Upper lobe of left lung (tissue), 4 donors: Measurements from ENCODE around the gene TLE3.

ENCODE experiments used
- EP300 ChIP-seq, 4 donors: sonication (generic); formaldehyde crosslinking; IDR thresholded peaks; one replicate each; pipeline ENCODE4 v1.5.1; 2017; ENCODE audit warnings: antibody characterized with exemption in 4 of 4, control low read depth in 2 of 4
- POLR2A ChIP-seq, 4 donors: fragments of 450-650 bp; IDR thresholded peaks; one replicate each; pipeline ENCODE4 v1.5.1; 2016 to 2017; ENCODE audit warnings: antibody characterized with exemption in 4 of 4, mild to moderate bottlenecking in 2 of 4
- POLR2AphosphoS5 ChIP-seq, 2 donors: sonication (generic); formaldehyde crosslinking; IDR thresholded peaks; one replicate each; pipeline ENCODE4 v1.5.1; 2017; ENCODE audit warnings: antibody characterized with exemption in 2 of 2
- TF ChIP-seq, protein P1 (sequence below), 6 experiments: fragments of 450-650 bp in 4 of 6; fragments of 200-600 bp in 2 of 6; sonication (generic) in 2 of 6; IDR thresholded peaks; one replicate each; pipeline ENCODE4 v1.5.1; 2016 to 2019; ENCODE audit warnings: antibody characterized with exemption in 6 of 6

DNA sequence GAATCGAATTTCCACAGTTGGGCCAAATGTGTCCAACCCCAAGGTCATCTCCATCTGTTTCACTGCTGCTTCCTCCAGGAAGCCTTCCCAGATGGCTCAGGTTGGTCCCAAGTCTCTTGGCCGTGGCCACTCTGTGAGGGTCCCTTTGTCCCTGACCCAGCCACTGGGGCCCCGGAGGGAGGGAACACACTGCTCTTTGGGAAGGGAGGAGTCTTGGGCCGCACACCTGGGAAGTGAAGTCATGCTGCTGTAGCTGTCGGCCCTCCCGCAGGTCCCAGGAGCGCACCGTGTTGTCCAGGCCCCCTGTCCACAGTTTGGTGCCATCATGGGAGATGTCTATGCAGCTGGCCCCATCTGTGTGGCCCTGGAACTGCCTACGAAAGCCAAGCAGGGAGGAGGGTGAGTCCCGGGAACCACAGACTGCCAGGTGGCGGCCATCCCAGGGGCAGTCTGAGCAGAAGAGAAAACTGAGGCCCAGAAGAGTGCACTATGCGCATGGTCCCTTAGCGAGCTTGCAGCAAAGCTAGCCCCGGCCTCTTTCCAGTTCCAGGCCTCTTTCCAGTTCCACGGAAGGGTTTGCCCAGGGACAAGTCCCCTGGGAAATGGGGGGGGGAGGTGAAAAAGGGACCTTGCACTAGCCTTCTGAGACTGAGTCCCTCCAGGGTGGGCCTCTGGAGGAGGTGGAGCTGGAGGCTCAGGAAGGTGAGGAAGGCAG, 44.6 kb downstream of the TLE3 start:
- TF ChIP-seq, protein P1, sequence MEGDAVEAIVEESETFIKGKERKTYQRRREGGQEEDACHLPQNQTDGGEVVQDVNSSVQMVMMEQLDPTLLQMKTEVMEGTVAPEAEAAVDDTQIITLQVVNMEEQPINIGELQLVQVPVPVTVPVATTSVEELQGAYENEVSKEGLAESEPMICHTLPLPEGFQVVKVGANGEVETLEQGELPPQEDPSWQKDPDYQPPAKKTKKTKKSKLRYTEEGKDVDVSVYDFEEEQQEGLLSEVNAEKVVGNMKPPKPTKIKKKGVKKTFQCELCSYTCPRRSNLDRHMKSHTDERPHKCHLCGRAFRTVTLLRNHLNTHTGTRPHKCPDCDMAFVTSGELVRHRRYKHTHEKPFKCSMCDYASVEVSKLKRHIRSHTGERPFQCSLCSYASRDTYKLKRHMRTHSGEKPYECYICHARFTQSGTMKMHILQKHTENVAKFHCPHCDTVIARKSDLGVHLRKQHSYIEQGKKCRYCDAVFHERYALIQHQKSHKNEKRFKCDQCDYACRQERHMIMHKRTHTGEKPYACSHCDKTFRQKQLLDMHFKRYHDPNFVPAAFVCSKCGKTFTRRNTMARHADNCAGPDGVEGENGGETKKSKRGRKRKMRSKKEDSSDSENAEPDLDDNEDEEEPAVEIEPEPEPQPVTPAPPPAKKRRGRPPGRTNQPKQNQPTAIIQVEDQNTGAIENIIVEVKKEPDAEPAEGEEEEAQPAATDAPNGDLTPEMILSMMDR (IDR thresholded peaks at IDR 0.05): no peak
- TF ChIP-seq POLR2A (IDR thresholded peaks at IDR 0.05): no peak
- no peak for TF ChIP-seq POLR2AphosphoS5 (IDR thresholded peaks at IDR 0.05)
- TF ChIP-seq EP300 (IDR thresholded peaks at IDR 0.05): no peak
